ENCODE data around the gene TCP11L2. TPM values are rescaled to one million over a fixed set of nuclear protein-coding genes. Genes with fewer than 3 reads are reported as not detected.
A peak's percentile ranks its signal among the peaks of the same experiment; 100 is the strongest.

TCP11L2 gene
- total and polyA plus RNA-seq, 2 of the 4 experiments (the other 2 are of a cell fraction), result 7.3 to 32.8 TPM

- H3K9ac ChIP-seq (ENCODE audit: low read depth, low read length), result no peak overlapping the region
- H2BK20ac ChIP-seq (ENCODE audit: low read depth, low read length), result peak overlapping the region; percentile 88; the same call in 1 of the 2 replicates
- H3K27me3 ChIP-seq (ENCODE audit: control insufficient read depth, insufficient read depth, low read length), result no peaks in the 10 kb centered on the region
- peak overlapping the region; percentile 88 for H2BK120ac ChIP-seq (ENCODE audit: low read depth, low read length)
- ATAC-seq (ENCODE audit: low read depth), result peak; percentile 18
- no peaks in the 10 kb centered on the region for H3K36me3 ChIP-seq (ENCODE audit: control insufficient read depth, insufficient read depth, low read length)
- H3K9me1 ChIP-seq (ENCODE audit: insufficient read depth, low read length), result peaks cover 11% of the 10 kb centered on the region
- H4K20me1 ChIP-seq (ENCODE audit: insufficient read depth, low read length), result no peaks in the 10 kb centered on the region
- ChIA-PET POLR2A (ENCODE audit: unreplicated experiment) (no interaction called here), CTCF (no interaction called here)
- H3K18ac ChIP-seq (ENCODE audit: low read depth, low read length), result peak overlapping the region; percentile 75; the same call in 1 of the 2 replicates
- dilution Hi-C loops (cut with HindIII; ENCODE audit: low sequenced_read_pairs, unreplicated experiment) (no loop called here), intact Hi-C loops (cut with micrococcal nuclease) (loop anchor here (5.0 kb wide), 1 partner anchor 41 kb away; the partner anchor contains the start of gene CKAP4), in situ Hi-C loops (cut with MboI; ENCODE audit: low sequenced_read_pairs) (loop anchor here (5.0 kb wide), 1 partner anchor 36 kb away; no protein-coding TSS in a partner anchor)
- no peak for DNase-seq
- peak overlapping the region; percentile 53 for H2BK5ac ChIP-seq (ENCODE audit: low read depth, low read length, poor library complexity, severe bottlenecking)
- peak overlapping the region; percentile 83; the same call in 1 of the 2 replicates for H3K4ac ChIP-seq (ENCODE audit: low read depth, low read length)
- peak overlapping the region; percentile 37; the same call in 1 of the 2 replicates for H4K91ac ChIP-seq (ENCODE audit: insufficient read depth, low read depth, low read length)
- peak overlapping the region in 1 of 2 experiments; percentile 71; a peak in 2 of 4 replicates for H4K8ac ChIP-seq (ENCODE audit: low read depth in 2 of 2, low read length in 2 of 2)
- no peak overlapping the region for H2AK9ac ChIP-seq (replicated peaks; ENCODE audit: low read depth, low read length, poor library complexity)
- peaks cover 8% of the 10 kb centered on the region for H3K4me1 ChIP-seq (ENCODE audit: control insufficient read depth, insufficient read depth, low read length)
- H4K5ac ChIP-seq (ENCODE audit: low read depth, low read length), result no peak overlapping the region
- H3K27ac ChIP-seq (ENCODE audit: insufficient read depth, low read length), result no peak overlapping the region; the same call in 1 of the 2 replicates
- no peaks in the 10 kb centered on the region for H3K79me1 ChIP-seq (ENCODE audit: low read depth in 1 of 2, low read length in 2 of 2)
- peak overlapping the region; percentile 89 for H2AK5ac ChIP-seq (ENCODE audit: low read depth, low read length)
- TF ChIP-seq FOS (IDR thresholded peaks at IDR 0.05; ENCODE audit: low read depth, low read length) (no peak), MAFK (IDR thresholded peaks at IDR 0.05; ENCODE audit: low read depth, low read length) (no peak), CTCF (conservative IDR thresholded peaks at IDR 0.05; ENCODE audit: low read depth, low read length) (no peak), RFX5 (IDR thresholded peaks at IDR 0.05; ENCODE audit: low read depth, low read length) (no peak), CHD1 (IDR thresholded peaks at IDR 0.05; ENCODE audit: low read depth, low read length) (no peak), BHLHE40 (IDR thresholded peaks at IDR 0.05; ENCODE audit: low read depth, low read length) (no peak), NFE2L2 (IDR thresholded peaks at IDR 0.05; ENCODE audit: low read depth, low read length) (no peak), MXI1 (IDR thresholded peaks at IDR 0.05; ENCODE audit: borderline replicate concordance, low read depth, low read length) (no peak), RCOR1 (IDR thresholded peaks at IDR 0.05; ENCODE audit: insufficient replicate concordance, low read length) (no peak), ELK1 (IDR thresholded peaks at IDR 0.05; ENCODE audit: borderline replicate concordance, low read depth, low read length) (no peak), CEBPB (IDR thresholded peaks at IDR 0.05; ENCODE audit: low read depth, low read length) (no peak), MAZ (IDR thresholded peaks at IDR 0.05; ENCODE audit: borderline replicate concordance, low read depth, low read length) (no peak), USF2 (IDR thresholded peaks at IDR 0.05; ENCODE audit: low read depth, low read length) (no peak)
- H3K23ac ChIP-seq (ENCODE audit: low read depth, low read length), result no peak overlapping the region
- no TSS peak for BruUV-seq (replicated peaks)
- H3K4me3 ChIP-seq (ENCODE audit: insufficient read depth, low read depth, low read length), result no peak overlapping the region
- H2BK15ac ChIP-seq (ENCODE audit: low read depth, low read length), result peak overlapping the region; percentile 1; the same call in 1 of the 3 replicates
- 0 out of 2 replicates have a peak overlapping the region, but pooled peaks have one; percentile 25 for H3K14ac ChIP-seq (replicated peaks; ENCODE audit: low read depth, low read length)
- no peak overlapping the region for H2AFZ ChIP-seq (replicated peaks; ENCODE audit: low read length, poor library complexity)
- no peak overlapping the region for H3K4me2 ChIP-seq (ENCODE audit: low read depth, low read length)
- 100% methylated on average over 1 of the region's 1 CpG; no CpG with 5 or more reads in 1 of the 2 experiments for whole genome bisulfite sequencing, 2 experiments (ENCODE audit: extremely low coverage in 2 of 2, insufficient read length in 1 of 2)
- H3K56ac ChIP-seq (ENCODE audit: extremely low read depth, insufficient read depth, low read length), result no peak overlapping the region; the same call in 1 of the 2 replicates
- no peaks in the 10 kb centered on the region for H3K9me3 ChIP-seq (ENCODE audit: control insufficient read depth, insufficient read depth, low read length)
Measured at GRCh38 chr12:106288101-106288493, 14.4 kb upstream of the TCP11L2 start.

All from IMR-90 (cell line).